ENCODE data around the gene TYW1.
"Not testable (repeated sequence)": the region's sequence is repeated elsewhere in the genome, so short reads cannot be mapped to it uniquely, and the experiment has no call there.

Gene TYW1

GRCh38 chr7:67049908-67050307 is 53.3 kb downstream of the TYW1 start:
- DNase-seq: not testable (repeated sequence)

GRCh38 chr7:67052161-67052560 is 55.5 kb downstream of the TYW1 start:
- DNase-seq: not testable (repeated sequence)

- DNase-seq: no peak
These were observed 60.0 kb downstream of the TYW1 start for GRCh38 chr7:67056683-67057082.

GRCh38 chr7:67061321-67061720 is 64.7 kb downstream of the TYW1 start:
- DNase-seq: not testable (repeated sequence)

GRCh38 chr7:67062802-67063201 is 66.2 kb downstream of the TYW1 start:
- not testable (repeated sequence) for DNase-seq

GRCh38 chr7:67066950-67067622 is 70.5 kb downstream of the TYW1 start:
- DNase-seq: not testable (repeated sequence)

- DNase-seq: not testable (repeated sequence)
These were observed 79.5 kb downstream of the TYW1 start for GRCh38 chr7:67076120-67076519.

GRCh38 chr7:67082880-67083279 is 86.2 kb downstream of the TYW1 start:
- not testable (repeated sequence) for DNase-seq

- DNase-seq: not testable (repeated sequence)
These were observed 92.6 kb downstream of the TYW1 start for GRCh38 chr7:67089261-67089660.

GRCh38 chr7:67091053-67091452 is 94.4 kb downstream of the TYW1 start:
- not testable (repeated sequence) for DNase-seq

GRCh38 chr7:67098031-67098430 is 101.4 kb downstream of the TYW1 start:
- DNase-seq: not testable (repeated sequence)

- not testable (repeated sequence) for DNase-seq
These were observed 102.8 kb downstream of the TYW1 start for GRCh38 chr7:67099406-67099805.

GRCh38 chr7:67100038-67100437 is 103.4 kb downstream of the TYW1 start:
- not testable (repeated sequence) for DNase-seq

GRCh38 chr7:67100956-67101361 is 104.3 kb downstream of the TYW1 start:
- DNase-seq: no peak

- DNase-seq: not testable (repeated sequence)
These were observed 108.3 kb downstream of the TYW1 start for GRCh38 chr7:67104937-67105336.

- DNase-seq: no peak
These were observed 108.7 kb downstream of the TYW1 start for GRCh38 chr7:67105377-67105776.

- DNase-seq: not testable (repeated sequence)
These were observed 109.6 kb downstream of the TYW1 start for GRCh38 chr7:67106255-67106654.

GRCh38 chr7:67111342-67111741 is 114.7 kb downstream of the TYW1 start:
- DNase-seq: not testable (repeated sequence)

- DNase-seq: not testable (repeated sequence)
These were observed 118.0 kb downstream of the TYW1 start for GRCh38 chr7:67114483-67115246.

- DNase-seq: not testable (repeated sequence)
These were observed 123.9 kb downstream of the TYW1 start for GRCh38 chr7:67120491-67120890.

GRCh38 chr7:67128257-67128656 is 131.6 kb downstream of the TYW1 start:
- not testable (repeated sequence) for DNase-seq

- not testable (repeated sequence) for DNase-seq
These were observed 134.1 kb downstream of the TYW1 start for GRCh38 chr7:67130766-67131165.

- DNase-seq: not testable (repeated sequence)
These were observed 138.3 kb downstream of the TYW1 start for GRCh38 chr7:67134912-67135311.
